Uterus (tissue), 2 donors: ENCODE measurements around the gene RMND1.

Experiments used
- CTCF ChIP-seq, 4 experiments: fragments of 200-600 bp in 2 of 4; fragments of 450-650 bp in 2 of 4; sonication (generic) in 2 of 4; IDR thresholded peaks; one replicate each; pipeline ENCODE4 v1.5.1; 2016 to 2019; ENCODE audit warnings: antibody characterized with exemption in 4 of 4, mild to moderate bottlenecking in 2 of 4, moderate library complexity in 1 of 4
- POLR2A ChIP-seq, 2 donors: fragments of 450-650 bp; IDR thresholded peaks; one replicate each; pipeline ENCODE4 v1.6.1; 2016; ENCODE audit warnings: antibody characterized with exemption in 2 of 2, mild to moderate bottlenecking in 1 of 2, moderate library complexity in 1 of 2

- no peak for TF ChIP-seq POLR2A (IDR thresholded peaks at IDR 0.05)
- no peak for TF ChIP-seq CTCF (IDR thresholded peaks at IDR 0.05)
Measured at GRCh38 chr6:151481786-151482185, 29.9 kb upstream of the RMND1 start.
